NCI-H748 (cell line): Measurements from ENCODE around the gene KRT2.

Experiments used
- DNase-seq: peaks from one replicate; lab custom pipeline; 2025; ENCODE audit not compliant: unreplicated experiment; lab: John Stamatoyannopoulos, UW

KRT2 gene

GRCh38 chr12:52644078-52644415, 8.0 kb downstream of the KRT2 start:
- no peak for DNase-seq

- DNase-seq = no peak
Observed at GRCh38 chr12:52643233-52644077, 8.6 kb downstream of the KRT2 start.

DNA sequence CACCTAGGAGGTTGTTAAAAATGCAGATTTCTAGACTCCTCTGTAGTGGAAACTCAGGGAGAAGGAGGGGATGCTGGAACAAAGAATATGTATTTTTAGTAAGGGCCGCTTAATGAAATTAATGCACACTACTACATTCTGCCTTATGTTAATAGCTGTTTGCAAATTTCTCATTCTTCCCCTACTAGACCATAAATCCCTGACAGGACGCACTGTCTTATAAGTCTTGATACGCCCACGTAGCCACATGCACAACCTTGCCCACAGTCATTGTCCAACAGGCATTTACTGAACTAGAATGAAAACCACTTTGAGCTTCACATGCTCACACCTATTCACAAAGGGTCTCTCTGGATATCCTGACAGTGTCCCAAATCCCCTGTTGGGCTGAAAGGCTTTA, 10.5 kb downstream of the KRT2 start:
- DNase-seq = no peak

DNA sequence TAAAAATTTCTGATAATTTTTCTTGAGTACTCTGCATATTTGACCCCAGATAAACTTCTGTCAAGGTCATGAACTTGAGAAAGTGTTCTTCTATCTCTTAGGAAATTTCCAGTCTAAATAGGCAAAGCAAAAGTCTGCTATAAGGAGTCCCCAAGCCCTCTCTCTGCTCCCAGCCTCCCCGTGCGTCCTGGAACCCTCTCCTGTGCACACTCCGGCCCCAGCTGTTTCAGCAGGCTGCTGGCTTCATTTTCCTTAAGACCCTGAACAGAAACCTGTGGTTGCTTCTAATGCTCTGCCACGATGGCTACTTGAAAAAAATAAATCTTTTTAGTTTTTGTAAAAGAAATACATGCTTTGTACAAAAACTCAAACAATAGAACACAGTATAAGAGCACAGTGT, 14.7 kb downstream of the KRT2 start:
- DNase-seq = no peak

DNA sequence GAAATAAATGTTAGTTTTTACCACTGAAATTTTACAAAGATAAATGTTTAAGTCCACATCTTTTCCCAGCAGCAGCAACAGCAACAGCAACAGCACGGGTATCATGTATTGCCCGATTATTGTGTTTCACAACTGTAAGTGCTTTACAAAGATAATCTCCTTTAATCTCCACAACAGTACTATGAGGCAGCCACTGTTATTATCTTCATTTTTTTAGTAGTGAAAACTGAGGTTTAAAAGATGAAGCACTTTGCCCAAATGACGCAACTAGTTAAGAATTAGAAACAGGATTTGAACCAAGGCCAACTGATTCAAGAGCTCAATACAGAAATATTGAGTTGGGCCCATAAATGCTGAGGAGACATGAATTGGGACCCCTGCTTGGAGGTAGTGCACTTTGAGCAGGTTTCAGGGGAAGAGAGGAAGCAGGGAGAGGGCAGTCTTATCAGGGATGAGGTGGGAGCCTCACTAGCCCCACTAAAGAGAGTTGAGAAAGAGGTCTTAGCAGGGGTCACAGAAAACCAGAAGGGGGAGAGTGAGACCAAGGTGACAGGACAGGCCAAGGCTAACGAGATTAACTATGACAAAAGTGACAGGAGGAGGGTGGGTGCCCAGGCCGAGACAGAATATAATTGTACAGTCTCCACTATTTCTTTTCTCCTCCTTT, 15.3 kb downstream of the KRT2 start:
- no peak for DNase-seq

- DNase-seq = no peak
Observed at GRCh38 chr12:52636189-52636588, 15.8 kb downstream of the KRT2 start.

DNA sequence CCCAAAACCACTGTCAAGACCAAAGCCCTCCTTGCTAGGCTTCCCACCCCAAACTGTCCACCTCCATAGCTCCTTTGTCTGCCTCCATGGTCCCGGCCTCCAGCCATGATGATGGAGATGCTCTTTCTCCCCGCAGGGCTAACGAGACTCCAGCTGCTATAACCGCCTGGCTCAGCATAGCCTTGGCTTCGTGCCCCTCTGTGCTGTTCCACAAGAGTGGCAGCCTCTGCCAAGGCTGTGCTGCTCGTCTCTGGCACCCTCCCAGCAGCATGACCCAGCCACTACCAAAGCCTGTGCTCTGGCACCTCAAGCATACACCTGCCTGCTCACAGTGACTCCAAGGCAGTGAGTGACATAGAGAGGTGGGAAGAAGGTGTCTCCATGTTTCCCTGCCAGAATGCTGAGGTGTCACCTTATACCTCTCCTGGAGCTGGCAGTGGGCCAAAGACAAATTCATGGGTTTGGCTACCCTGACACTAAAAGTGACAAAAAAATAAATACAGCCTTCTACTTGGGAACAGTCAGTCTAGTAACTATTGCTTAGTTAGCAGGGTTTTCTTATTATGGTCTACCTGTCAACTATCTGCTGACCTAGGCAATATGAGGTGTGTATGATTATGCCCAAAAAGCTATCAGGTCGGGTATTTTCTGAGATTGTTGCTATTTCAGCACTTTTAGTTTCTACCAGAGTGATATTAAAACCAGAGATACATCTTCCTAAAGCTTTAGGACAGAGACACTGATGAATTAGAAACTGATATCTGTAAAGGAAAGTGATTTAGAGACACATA, 17.6 kb downstream of the KRT2 start:
- peak; percentile 14 for DNase-seq

DNA sequence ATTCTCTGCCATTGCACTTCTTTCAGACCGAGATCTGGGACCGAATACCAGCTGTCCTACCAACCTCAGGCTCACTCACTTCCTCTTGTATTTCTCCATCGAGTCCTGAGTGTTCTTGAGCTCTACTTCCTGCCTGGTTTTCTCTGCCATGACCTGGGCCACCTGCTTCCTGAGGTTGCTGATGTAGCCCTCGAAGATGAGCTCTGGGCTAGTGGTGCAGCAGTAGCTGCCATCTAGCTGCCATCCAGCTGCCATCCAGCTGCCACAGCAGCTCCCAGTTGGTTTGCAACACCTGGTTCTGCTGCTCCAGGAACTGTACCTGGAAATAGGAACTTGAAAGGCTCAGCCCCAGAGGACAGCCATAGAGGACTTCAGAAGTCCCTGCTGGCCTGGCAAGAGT, 18.6 kb downstream of the KRT2 start:
- DNase-seq = no peak

- DNase-seq = no peak
Observed at GRCh38 chr12:52632656-52633055, 19.4 kb downstream of the KRT2 start.

DNA sequence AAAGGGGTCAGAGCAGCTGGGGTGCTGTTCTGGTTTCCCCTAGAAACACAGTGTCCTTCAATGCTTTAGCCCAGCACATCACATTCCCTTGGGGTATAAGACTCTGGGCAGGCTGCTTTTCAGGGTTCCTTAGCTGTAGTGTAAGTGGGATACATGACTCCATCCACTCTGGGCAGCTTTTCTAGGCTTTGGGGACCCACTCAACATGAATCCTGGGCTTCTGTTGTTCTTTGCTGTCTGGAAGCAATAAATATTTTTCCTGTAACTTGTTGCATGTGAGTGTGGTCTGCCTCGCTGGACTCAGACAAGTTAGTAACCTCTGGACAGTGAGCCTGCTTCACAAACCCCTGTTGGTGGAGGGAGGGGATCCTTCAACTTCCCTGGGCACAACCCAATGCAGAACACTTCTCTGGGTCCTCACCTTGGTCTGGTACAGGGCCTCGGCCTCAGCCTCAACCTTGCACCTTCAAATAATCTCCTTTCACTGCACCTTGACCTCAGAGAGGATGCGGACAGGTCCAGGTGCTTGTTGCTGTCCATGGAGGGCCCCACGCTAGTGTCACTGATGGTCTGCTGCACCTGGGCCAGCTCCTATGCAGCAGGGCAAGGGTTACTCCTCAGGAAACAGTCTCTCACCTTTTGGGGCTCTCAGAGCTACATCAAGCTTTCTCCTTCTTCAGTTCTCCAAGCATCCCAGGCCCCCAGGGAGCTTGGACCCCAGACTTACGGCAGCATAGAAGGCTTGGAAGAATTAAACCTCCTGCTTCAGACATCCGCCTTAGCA, 20.1 kb downstream of the KRT2 start:
- DNase-seq = no peak

DNA sequence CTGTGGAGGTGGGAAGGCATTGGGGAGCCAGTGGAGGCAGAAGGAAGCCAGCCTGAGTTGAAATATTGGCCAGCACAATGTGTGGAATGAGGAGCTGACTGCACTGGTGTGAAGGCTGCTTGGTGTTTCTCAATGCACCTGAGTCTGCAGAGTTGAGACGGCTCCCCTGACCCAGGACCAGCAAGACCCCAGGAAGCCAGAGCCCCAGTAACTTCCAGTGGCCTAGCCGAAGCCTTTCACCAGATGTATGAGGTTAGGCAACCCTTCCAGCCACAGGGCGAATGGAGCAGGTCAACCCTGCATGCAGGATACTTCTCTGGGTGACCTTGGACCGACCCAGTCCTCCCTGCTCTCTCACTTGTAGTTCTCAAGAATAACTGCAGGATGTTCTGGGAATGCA, 20.7 kb downstream of the KRT2 start:
- DNase-seq = no peak

DNA sequence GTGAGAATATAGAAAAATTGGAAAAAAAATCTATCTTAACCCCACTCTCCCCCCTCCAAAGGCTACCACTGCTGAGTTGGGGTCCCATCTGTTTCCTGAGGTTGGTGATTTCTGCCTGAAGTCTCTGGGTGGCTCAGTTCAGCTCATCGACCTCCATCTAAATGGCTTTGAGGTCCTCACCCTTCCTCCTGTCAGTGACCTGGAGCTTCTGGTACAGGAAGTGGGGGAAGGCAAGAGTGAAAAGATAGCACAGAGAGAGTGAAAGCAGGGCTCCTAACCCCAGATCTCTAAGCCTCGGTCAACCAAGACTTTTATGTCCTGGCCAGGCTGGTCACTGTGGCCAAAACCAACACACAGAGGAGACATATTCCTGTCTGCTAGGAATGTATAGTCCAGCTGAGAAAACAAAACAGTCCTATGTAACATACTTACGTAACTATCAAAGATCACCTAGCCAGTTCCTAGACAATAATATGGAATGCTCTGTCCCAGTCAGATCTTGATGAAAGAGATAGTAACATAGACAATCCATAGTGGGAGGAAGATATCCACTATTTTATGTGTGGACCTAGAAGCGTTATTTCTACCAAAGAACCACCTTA, 21.3 kb downstream of the KRT2 start:
- DNase-seq = no peak

- no peak for DNase-seq
Observed at GRCh38 chr12:52630008-52630500, 22.0 kb downstream of the KRT2 start.

GRCh38 chr12:52629281-52630007, 22.6 kb downstream of the KRT2 start:
- DNase-seq = no peak

- DNase-seq = no peak
Observed at GRCh38 chr12:52628841-52629240, 23.2 kb downstream of the KRT2 start.

DNA sequence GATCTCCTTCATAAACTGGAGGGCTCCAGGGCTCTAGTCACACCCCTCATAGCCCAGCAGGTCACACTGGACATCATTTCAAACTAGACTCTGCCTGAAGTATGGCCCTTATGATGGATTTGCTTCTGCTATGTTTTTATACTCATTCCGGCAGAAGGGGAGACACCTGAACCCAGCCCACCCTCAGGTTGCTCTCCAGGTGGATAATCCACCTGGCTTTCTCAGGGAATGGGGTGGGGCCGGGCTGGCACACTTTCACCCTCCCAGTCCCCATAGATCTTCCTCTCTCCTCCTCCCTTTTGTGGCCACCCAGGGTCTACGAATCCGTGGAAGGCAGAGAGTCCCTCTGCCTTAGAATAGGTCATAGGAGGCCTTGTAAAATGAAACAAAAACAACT, 23.9 kb downstream of the KRT2 start:
- DNase-seq = no peak

GRCh38 chr12:52627395-52628110, 24.5 kb downstream of the KRT2 start:
- peak; percentile 58 for DNase-seq

DNA sequence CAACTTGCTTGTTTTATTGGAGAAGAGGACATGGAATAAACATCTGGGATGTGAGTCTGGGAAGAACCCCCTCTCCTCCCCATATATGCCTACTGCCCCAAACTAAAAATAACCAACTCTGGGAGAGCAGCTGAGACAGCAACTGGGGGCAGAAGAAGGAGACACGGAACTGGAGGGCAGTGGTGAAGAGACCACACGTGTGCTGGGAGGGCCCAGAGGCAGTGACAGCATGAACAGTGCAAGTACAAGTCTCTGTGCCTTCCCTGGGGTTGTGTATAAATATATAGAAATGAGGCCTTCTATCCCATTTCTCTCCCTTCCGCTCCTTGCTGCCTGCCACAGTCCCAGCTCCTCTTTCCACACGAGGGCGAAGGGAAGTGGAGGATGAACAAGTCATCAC, 29.7 kb downstream of the KRT2 start:
- DNase-seq = no peak

- no peak for DNase-seq
Observed at GRCh38 chr12:52618866-52619265, 33.1 kb downstream of the KRT2 start.
